ENCODE data around the gene EBP.
"Not testable (repeated sequence)": the region's sequence is repeated elsewhere in the genome, so short reads cannot be mapped to it uniquely, and the experiment has no call there.

The EBP gene

GRCh38 chrX:48531358-48531959 is 9.9 kb downstream of the EBP start:
- DNase-seq, result no peak

- DNase-seq, result no peak
Measured at GRCh38 chrX:48532161-48532560, 10.6 kb downstream of the EBP start.

- no peak for DNase-seq
Measured at GRCh38 chrX:48533165-48533564, 11.6 kb downstream of the EBP start.

- no peak for DNase-seq
Measured at GRCh38 chrX:48538641-48539344, 17.2 kb downstream of the EBP start.

GRCh38 chrX:48539345-48540027 is 17.9 kb downstream of the EBP start, which contains the start of gene TBC1D25:
TBC1D25 (plus strand) TSS chrX:48539714; CDS start chrX:48539798, 84 bp downstream.
- DNase-seq, result peak; percentile 96

- peak; percentile 43 for DNase-seq
Measured at GRCh38 chrX:48540028-48540375, 18.4 kb downstream of the EBP start.

- no peak for DNase-seq
Measured at GRCh38 chrX:48540480-48540879, 18.9 kb downstream of the EBP start.

GRCh38 chrX:48541140-48541814 is 19.7 kb downstream of the EBP start:
- DNase-seq, result no peak

- no peak for DNase-seq
Measured at GRCh38 chrX:48548871-48549270, 27.3 kb downstream of the EBP start.

GRCh38 chrX:48555731-48556325 is 34.2 kb downstream of the EBP start:
- not testable (repeated sequence) for DNase-seq

- DNase-seq, result no peak
Measured at GRCh38 chrX:48558271-48558670, 36.7 kb downstream of the EBP start.

- no peak for DNase-seq
Measured at GRCh38 chrX:48559636-48560035, 38.0 kb downstream of the EBP start.

- DNase-seq, result no peak
Measured at GRCh38 chrX:48560056-48560455, 38.4 kb downstream of the EBP start.

GRCh38 chrX:48560681-48561080 is 39.1 kb downstream of the EBP start:
- DNase-seq, result no peak

GRCh38 chrX:48569958-48570357 is 48.4 kb downstream of the EBP start:
- no peak for DNase-seq

GRCh38 chrX:48573690-48574269 is 52.2 kb downstream of the EBP start:
- peak; percentile 2 for DNase-seq

- DNase-seq, result peak; percentile 88
Measured at GRCh38 chrX:48574270-48575266, 53.0 kb downstream of the EBP start, which contains the start of gene RBM3. RBM3 (plus strand) TSS chrX:48574484; CDS start chrX:48575181, 697 bp downstream.

- no peak for DNase-seq
Measured at GRCh38 chrX:48575642-48576041, 54.0 kb downstream of the EBP start.

- DNase-seq, result peak; percentile 2
Measured at GRCh38 chrX:48576108-48576507, 54.5 kb downstream of the EBP start.
